HepG2 (cell line): ENCODE data around the gene MAVS. TPM values are rescaled to one million over a fixed set of nuclear protein-coding genes. Genes with fewer than 3 reads are reported as not detected.

Experiments
- BCL6 ChIP-seq: IDR thresholded peaks from 2 replicates; pipeline ENCODE4 v1.6.1; 2016; ENCODE audit warnings: missing genetic modification reagents, missing compliant biosample characterization
- CENPX ChIP-seq: sonication (generic); formaldehyde crosslinking; IDR thresholded peaks from 2 replicates; pipeline ENCODE4 v1.9.0; 2021; ENCODE audit warnings: mild to moderate bottlenecking, missing genetic modification reagents, moderate library complexity
- HDAC6 ChIP-seq: fragments of 200-600 bp; sonication (generic); IDR thresholded peaks from 2 replicates; pipeline ENCODE4 v1.7.0; 2017; ENCODE audit warnings: mild to moderate bottlenecking, antibody characterized with exemption, low read length, low read depth
- HHEX ChIP-seq: IDR thresholded peaks from 2 replicates; pipeline ENCODE4 v1.6.1; 2016; ENCODE audit warnings: control low read depth
- KLF6 ChIP-seq: IDR thresholded peaks from 2 replicates; pipeline ENCODE4 v1.8.0; 2016; ENCODE audit warnings: missing biosample characterization, missing genetic modification reagents
- SMAD1 ChIP-seq: sonication (generic); formaldehyde crosslinking; IDR thresholded peaks from 2 replicates; pipeline ENCODE4 v1.4.0; 2020; ENCODE audit warnings: missing genetic modification reagents, low read depth, mild to moderate bottlenecking, borderline replicate concordance
- ZMYM3 ChIP-seq: sonication (generic); formaldehyde crosslinking; IDR thresholded peaks from 2 replicates; pipeline ENCODE4 v1.5.1; 2020; ENCODE audit warnings: mild to moderate bottlenecking, missing genetic modification reagents
- ZNF230 ChIP-seq: sonication (generic); formaldehyde crosslinking; IDR thresholded peaks from 2 replicates; pipeline ENCODE4 v1.4.0; 2020; ENCODE audit warnings: mild to moderate bottlenecking, missing genetic modification reagents
- ZNF296 ChIP-seq: sonication (generic); formaldehyde crosslinking; conservative IDR thresholded peaks from 2 replicates; pipeline ENCODE4 v1.5.0; 2020; ENCODE audit warnings: mild to moderate bottlenecking, missing genetic modification reagents
- ZNF883 ChIP-seq: sonication (generic); formaldehyde crosslinking; IDR thresholded peaks from 2 replicates; pipeline ENCODE4 v1.5.1; 2020; ENCODE audit warnings: mild to moderate bottlenecking, missing genetic modification reagents; ENCODE audit errors: not compliant biosample characterization
- polyA plus RNA-seq, 8 experiments: library from polyadenylated mRNA; depleted of rRNA in 3 of 8; stranded (reverse) in 7 of 8; unstranded in 1 of 8; fragments of >200 nt; fragmentation: Illumina TruSeq in 4 of 8; extraction: Trizol in 4 of 8; gene quantifications; 2 replicates each; pipeline versions ENCODE4 v1.2.1 to v1.2.3, GENCODE V29; 2011 to 2016; ENCODE audit warnings: low read depth in 4 of 8, missing spikeins in 1 of 8, mixed read lengths in 1 of 8; ENCODE audit not compliant: insufficient read depth in 1 of 8
- total RNA-seq, 5 experiments: library from RNA; depleted of rRNA; stranded (reverse); fragments of >200 nt; fragmentation: Illumina TruSeq; extraction: Trizol; gene quantifications; 2 replicates each; pipeline ENCODE4 v1.2.3, GENCODE V29; 2016; ENCODE audit warnings: low read depth in 1 of 5
- TF ChIP-seq, protein P1 (sequence below): sonication (generic); formaldehyde crosslinking; IDR thresholded peaks from 2 replicates; pipeline ENCODE4 v1.4.0; 2020; ENCODE audit warnings: mild to moderate bottlenecking, missing genetic modification reagents
- TF ChIP-seq, protein P2 (sequence below): sonication (generic); formaldehyde crosslinking; IDR thresholded peaks from 2 replicates; pipeline ENCODE4; 2020; ENCODE audit warnings: missing genetic modification reagents, mild to moderate bottlenecking, borderline replicate concordance
- TF ChIP-seq, protein P3 (sequence below): sonication (generic); formaldehyde crosslinking; IDR thresholded peaks from 2 replicates; pipeline ENCODE4 v1.5.0; 2020; ENCODE audit warnings: mild to moderate bottlenecking, missing genetic modification reagents, moderate library complexity
- TF ChIP-seq, protein P4 (sequence below): sonication (generic); formaldehyde crosslinking; IDR thresholded peaks from 2 replicates; pipeline ENCODE4 v1.4.0; 2020; ENCODE audit warnings: missing genetic modification reagents

MAVS gene
- total and polyA plus RNA-seq, 2 of the 13 experiments (the other 11 are each of a cell fraction or from before 2014, with no cell fraction given): 27.3 to 36.6 TPM

DNA sequence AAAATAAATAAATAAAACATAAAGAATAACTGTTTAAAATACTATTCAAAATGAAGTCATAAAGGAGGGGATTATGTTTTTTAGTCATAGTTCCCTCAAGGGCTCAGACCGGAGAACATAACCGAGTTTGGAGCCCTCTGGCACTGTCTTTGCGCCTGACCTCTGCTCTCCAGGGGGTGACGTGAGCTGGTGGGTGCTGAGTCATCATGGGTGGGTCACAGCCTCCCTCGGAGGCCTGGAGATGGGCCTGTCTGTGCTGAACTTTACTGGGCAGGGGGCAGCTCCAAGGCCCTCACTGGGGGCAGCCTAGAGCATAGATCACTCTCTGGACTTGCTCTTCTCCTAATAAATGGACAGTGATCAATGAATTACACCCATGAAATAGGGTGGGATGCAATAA is 3.1 kb upstream of the MAVS start (continued):
- TF ChIP-seq, protein P1, sequence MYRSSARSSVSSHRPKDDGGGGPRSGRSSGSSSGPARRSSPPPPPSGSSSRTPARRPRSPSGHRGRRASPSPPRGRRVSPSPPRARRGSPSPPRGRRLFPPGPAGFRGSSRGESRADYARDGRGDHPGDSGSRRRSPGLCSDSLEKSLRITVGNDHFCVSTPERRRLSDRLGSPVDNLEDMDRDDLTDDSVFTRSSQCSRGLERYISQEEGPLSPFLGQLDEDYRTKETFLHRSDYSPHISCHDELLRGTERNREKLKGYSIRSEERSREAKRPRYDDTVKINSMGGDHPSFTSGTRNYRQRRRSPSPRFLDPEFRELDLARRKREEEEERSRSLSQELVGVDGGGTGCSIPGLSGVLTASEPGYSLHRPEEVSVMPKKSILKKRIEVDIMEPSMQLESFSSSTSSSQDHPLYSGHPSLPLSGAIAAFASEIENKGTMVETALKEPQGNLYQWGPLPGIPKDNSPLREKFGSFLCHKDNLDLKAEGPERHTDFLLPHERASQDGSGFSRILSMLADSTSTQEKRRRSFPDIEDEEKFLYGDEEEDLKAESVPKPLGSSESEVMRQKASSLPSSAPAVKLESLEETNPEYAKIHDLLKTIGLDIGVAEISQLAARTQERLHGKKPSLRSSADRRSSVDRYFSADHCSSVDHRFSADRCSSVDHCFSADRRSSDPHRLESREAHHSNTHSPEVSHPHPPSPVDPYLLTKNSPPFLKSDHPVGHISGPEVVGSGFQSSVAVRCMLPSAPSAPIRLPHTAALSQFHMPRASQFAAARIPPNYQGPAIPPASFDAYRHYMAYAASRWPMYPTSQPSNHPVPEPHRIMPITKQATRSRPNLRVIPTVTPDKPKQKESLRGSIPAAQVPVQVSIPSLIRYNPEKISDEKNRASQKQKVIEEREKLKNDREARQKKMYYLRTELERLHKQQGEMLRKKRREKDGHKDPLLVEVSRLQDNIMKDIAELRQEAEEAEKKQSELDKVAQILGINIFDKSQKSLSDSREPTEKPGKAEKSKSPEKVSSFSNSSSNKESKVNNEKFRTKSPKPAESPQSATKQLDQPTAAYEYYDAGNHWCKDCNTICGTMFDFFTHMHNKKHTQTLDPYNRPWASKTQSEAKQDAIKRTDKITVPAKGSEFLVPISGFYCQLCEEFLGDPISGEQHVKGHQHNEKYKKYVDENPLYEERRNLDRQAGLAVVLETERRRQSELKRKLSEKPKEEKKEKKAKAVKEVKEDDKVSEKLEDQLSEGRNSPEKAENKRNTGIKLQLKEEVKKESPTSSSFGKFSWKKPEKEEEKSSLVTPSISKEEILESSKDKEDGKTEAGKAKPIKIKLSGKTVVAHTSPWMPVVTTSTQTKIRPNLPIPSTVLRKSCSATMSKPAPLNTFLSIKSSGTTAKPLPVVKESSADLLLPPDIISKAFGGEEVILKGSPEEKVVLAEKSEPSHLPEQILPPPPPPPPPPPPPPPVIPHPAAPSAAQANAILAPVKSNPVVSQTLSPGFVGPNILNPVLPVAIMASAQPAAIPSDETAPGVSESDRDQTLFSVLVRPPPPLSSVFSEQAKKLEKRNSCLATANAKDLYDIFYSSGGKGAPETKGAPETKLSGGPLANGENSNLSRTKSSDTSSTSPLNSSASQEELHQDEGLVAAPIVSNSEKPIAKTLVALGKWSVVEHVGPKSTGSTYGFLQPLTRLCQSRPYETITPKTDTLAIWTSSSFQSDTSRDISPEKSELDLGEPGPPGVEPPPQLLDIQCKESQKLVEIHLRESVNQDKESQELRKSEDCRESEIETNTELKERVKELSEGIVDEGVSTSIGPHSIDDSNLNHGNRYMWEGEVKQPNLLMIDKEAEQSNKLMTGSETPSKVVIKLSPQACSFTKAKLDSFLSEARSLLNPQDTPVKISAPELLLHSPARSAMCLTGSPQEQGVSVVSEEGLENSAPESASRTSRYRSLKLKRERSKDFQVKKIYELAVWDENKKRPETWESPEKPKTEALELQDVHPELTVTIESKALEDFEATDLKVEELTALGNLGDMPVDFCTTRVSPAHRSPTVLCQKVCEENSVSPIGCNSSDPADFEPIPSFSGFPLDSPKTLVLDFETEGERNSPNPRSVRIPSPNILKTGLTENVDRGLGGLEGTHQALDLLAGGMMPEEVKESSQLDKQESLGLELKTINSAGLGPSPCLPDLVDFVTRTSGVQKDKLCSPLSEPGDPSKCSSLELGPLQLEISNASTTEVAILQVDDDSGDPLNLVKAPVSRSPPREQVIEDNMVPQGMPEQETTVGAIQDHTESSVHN (CRISPR knock-in tag): no peak
- TF ChIP-seq KLF6 (CRISPR knock-in tag) (no peak), ZMYM3 (CRISPR knock-in tag) (no peak), CENPX (no peak), HDAC6 (no peak), ZNF230 (CRISPR knock-in tag) (no peak), HHEX (CRISPR knock-in tag) (no peak), ZNF883 (CRISPR knock-in tag) (no peak), BCL6 (CRISPR knock-in tag) (no peak), ZNF296 (no peak), SMAD1 (CRISPR knock-in tag) (no peak)
- TF ChIP-seq, protein P2, sequence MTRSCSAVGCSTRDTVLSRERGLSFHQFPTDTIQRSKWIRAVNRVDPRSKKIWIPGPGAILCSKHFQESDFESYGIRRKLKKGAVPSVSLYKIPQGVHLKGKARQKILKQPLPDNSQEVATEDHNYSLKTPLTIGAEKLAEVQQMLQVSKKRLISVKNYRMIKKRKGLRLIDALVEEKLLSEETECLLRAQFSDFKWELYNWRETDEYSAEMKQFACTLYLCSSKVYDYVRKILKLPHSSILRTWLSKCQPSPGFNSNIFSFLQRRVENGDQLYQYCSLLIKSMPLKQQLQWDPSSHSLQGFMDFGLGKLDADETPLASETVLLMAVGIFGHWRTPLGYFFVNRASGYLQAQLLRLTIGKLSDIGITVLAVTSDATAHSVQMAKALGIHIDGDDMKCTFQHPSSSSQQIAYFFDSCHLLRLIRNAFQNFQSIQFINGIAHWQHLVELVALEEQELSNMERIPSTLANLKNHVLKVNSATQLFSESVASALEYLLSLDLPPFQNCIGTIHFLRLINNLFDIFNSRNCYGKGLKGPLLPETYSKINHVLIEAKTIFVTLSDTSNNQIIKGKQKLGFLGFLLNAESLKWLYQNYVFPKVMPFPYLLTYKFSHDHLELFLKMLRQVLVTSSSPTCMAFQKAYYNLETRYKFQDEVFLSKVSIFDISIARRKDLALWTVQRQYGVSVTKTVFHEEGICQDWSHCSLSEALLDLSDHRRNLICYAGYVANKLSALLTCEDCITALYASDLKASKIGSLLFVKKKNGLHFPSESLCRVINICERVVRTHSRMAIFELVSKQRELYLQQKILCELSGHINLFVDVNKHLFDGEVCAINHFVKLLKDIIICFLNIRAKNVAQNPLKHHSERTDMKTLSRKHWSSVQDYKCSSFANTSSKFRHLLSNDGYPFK (CRISPR knock-in tag): no peak
- TF ChIP-seq, protein P3, sequence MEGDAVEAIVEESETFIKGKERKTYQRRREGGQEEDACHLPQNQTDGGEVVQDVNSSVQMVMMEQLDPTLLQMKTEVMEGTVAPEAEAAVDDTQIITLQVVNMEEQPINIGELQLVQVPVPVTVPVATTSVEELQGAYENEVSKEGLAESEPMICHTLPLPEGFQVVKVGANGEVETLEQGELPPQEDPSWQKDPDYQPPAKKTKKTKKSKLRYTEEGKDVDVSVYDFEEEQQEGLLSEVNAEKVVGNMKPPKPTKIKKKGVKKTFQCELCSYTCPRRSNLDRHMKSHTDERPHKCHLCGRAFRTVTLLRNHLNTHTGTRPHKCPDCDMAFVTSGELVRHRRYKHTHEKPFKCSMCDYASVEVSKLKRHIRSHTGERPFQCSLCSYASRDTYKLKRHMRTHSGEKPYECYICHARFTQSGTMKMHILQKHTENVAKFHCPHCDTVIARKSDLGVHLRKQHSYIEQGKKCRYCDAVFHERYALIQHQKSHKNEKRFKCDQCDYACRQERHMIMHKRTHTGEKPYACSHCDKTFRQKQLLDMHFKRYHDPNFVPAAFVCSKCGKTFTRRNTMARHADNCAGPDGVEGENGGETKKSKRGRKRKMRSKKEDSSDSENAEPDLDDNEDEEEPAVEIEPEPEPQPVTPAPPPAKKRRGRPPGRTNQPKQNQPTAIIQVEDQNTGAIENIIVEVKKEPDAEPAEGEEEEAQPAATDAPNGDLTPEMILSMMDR (CRISPR knock-in tag): peak; percentile 32; the same call in 1 of the 2 replicates
- TF ChIP-seq, protein P4, sequence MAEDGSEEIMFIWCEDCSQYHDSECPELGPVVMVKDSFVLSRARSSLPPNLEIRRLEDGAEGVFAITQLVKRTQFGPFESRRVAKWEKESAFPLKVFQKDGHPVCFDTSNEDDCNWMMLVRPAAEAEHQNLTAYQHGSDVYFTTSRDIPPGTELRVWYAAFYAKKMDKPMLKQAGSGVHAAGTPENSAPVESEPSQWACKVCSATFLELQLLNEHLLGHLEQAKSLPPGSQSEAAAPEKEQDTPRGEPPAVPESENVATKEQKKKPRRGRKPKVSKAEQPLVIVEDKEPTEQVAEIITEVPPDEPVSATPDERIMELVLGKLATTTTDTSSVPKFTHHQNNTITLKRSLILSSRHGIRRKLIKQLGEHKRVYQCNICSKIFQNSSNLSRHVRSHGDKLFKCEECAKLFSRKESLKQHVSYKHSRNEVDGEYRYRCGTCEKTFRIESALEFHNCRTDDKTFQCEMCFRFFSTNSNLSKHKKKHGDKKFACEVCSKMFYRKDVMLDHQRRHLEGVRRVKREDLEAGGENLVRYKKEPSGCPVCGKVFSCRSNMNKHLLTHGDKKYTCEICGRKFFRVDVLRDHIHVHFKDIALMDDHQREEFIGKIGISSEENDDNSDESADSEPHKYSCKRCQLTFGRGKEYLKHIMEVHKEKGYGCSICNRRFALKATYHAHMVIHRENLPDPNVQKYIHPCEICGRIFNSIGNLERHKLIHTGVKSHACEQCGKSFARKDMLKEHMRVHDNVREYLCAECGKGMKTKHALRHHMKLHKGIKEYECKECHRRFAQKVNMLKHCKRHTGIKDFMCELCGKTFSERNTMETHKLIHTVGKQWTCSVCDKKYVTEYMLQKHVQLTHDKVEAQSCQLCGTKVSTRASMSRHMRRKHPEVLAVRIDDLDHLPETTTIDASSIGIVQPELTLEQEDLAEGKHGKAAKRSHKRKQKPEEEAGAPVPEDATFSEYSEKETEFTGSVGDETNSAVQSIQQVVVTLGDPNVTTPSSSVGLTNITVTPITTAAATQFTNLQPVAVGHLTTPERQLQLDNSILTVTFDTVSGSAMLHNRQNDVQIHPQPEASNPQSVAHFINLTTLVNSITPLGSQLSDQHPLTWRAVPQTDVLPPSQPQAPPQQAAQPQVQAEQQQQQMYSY (CRISPR knock-in tag): no peak
